K562 (cell line): Measurements from ENCODE around the gene PDF. TPM values are rescaled to one million over a fixed set of nuclear protein-coding genes. Genes with fewer than 3 reads are reported as not detected.

Experiments
- ATF1 ChIP-seq, 2 experiments: fragments of 450-650 bp in 1 of 2; IDR thresholded peaks; 2 replicates each; pipeline ENCODE4 v1.6.1; 2016; ENCODE audit warnings: missing compliant biosample characterization in 1 of 2, missing genetic modification characterization in 1 of 2
- CEBPG ChIP-seq, 3 experiments: fragments of 200-800 bp in 1 of 3; sonication (Bioruptor generic) in 1 of 3; sonication (generic) in 1 of 3; formaldehyde crosslinking in 1 of 3; IDR thresholded peaks in 2 of 3; conservative IDR thresholded peaks in 1 of 3; 2 replicates each; pipeline versions ENCODE4 v1.6.1 to v1.8.0; 2016 to 2022; ENCODE audit warnings: missing compliant biosample characterization in 2 of 3, missing genetic modification characterization in 2 of 3, mild to moderate bottlenecking in 1 of 3, missing genetic modification reagents in 1 of 3
- DACH1 ChIP-seq: fragments of 450-650 bp; IDR thresholded peaks from 2 replicates; pipeline ENCODE4 v1.6.1; 2018; ENCODE audit not compliant: partially characterized antibody
- E2F1 ChIP-seq: sonication (generic); formaldehyde crosslinking; IDR thresholded peaks from 2 replicates; pipeline ENCODE4 v1.8.1; 2023; ENCODE audit warnings: mild to moderate bottlenecking, missing genetic modification reagents, moderate library complexity
- FOSL1 ChIP-seq: fragments of 200-800 bp; sonication (Bioruptor generic); conservative IDR thresholded peaks from 2 replicates; pipeline ENCODE4 v1.6.1; 2016; ENCODE audit warnings: missing genetic modification characterization, missing compliant biosample characterization
- FOXA1 ChIP-seq: fragments of 450-650 bp; IDR thresholded peaks from 2 replicates; pipeline ENCODE4 v1.6.1; 2016; ENCODE audit warnings: mild to moderate bottlenecking, borderline replicate concordance
- HDGF ChIP-seq: fragments of 450-650 bp; IDR thresholded peaks from 2 replicates; pipeline ENCODE4 v1.6.1; 2016
- JUNB ChIP-seq: fragments of 450-650 bp; formaldehyde crosslinking; conservative IDR thresholded peaks from 2 replicates; pipeline ENCODE4 v1.4.0; 2020; ENCODE audit warnings: mild to moderate bottlenecking
- KLF10 ChIP-seq: fragments of 250-450 bp; sonication (Bioruptor Pico); IDR thresholded peaks from 2 replicates; pipeline ENCODE4 v1.6.1; 2021; ENCODE audit warnings: matching md5 sums
- LCOR ChIP-seq: sonication (generic); formaldehyde crosslinking; IDR thresholded peaks from 2 replicates; pipeline ENCODE4 v1.8.0; 2022; ENCODE audit warnings: mild to moderate bottlenecking, missing genetic modification reagents
- MITF ChIP-seq: IDR thresholded peaks from 2 replicates; pipeline ENCODE4 v1.6.1; 2014; ENCODE audit warnings: antibody characterized with exemption
- MYC ChIP-seq, 2 experiments: fragments of 250-450 bp in 1 of 2; sonication (Bioruptor Pico) in 1 of 2; IDR thresholded peaks; 2 replicates each; pipeline versions ENCODE4 v1.5.1 to v1.6.1; 2012 to 2021; ENCODE audit warnings: low read depth in 2 of 2, borderline replicate concordance in 1 of 2, improper control_type of control experiment in 1 of 2, low read length in 1 of 2, mild to moderate bottlenecking in 1 of 2, moderate library complexity in 1 of 2
- NCOA4 ChIP-seq: fragments of 450-650 bp; IDR thresholded peaks from 2 replicates; pipeline ENCODE4 v1.6.1; 2018; ENCODE audit warnings: mild to moderate bottlenecking; ENCODE audit not compliant: partially characterized antibody
- PHF8 ChIP-seq: fragments of 200-600 bp; sonication (generic); IDR thresholded peaks from 2 replicates; pipeline ENCODE4 v1.6.1; 2012; ENCODE audit warnings: mixed run types, mild to moderate bottlenecking, inconsistent platforms, low read length, moderate library complexity, borderline replicate concordance
- POLR2A ChIP-seq: fragments of 450-650 bp; conservative IDR thresholded peaks from 2 replicates; pipeline ENCODE4 v1.6.1; 2016
- POLR2AphosphoS5 ChIP-seq: IDR thresholded peaks from 2 replicates; pipeline ENCODE4 v1.6.1; 2011; ENCODE audit warnings: mild to moderate bottlenecking, low read depth, low read length, moderate library complexity; ENCODE audit not compliant: control insufficient read depth, insufficient read depth
- SIRT6 ChIP-seq: IDR thresholded peaks from one replicate; pipeline ENCODE4 v1.6.1; 2012; ENCODE audit warnings: low read depth, mild to moderate bottlenecking, control low read depth, inconsistent platforms, low read length, moderate library complexity
- SRSF3 ChIP-seq: fragments of 200-400 bp; formaldehyde crosslinking; IDR thresholded peaks from 2 replicates; pipeline ENCODE4 v1.6.1; 2016; ENCODE audit warnings: mild to moderate bottlenecking, low read length, moderate library complexity; ENCODE audit not compliant: insufficient read depth
- STAT5B ChIP-seq: fragments of 250-450 bp; sonication (Bioruptor Pico); IDR thresholded peaks from 2 replicates; pipeline ENCODE4 v1.8.0; 2021; ENCODE audit warnings: mild to moderate bottlenecking, inconsistent platforms
- TFAP4 ChIP-seq: sonication (generic); formaldehyde crosslinking; IDR thresholded peaks from 2 replicates; pipeline ENCODE4 v1.8.0; 2022; ENCODE audit warnings: missing genetic modification reagents, mild to moderate bottlenecking, moderate library complexity, borderline replicate concordance
- ZBED1 ChIP-seq: IDR thresholded peaks from 2 replicates; pipeline ENCODE4 v1.6.1; 2014
- ZNF263 ChIP-seq: sonication (generic); formaldehyde crosslinking; IDR thresholded peaks from 2 replicates; pipeline ENCODE4 v1.8.0; 2022; ENCODE audit warnings: mild to moderate bottlenecking, missing genetic modification reagents, borderline replicate concordance
- ZNF431 ChIP-seq: sonication (generic); formaldehyde crosslinking; IDR thresholded peaks from 2 replicates; pipeline ENCODE4 v1.8.0; 2022; ENCODE audit warnings: mild to moderate bottlenecking, missing genetic modification reagents
- ZNF785 ChIP-seq: fragments of 250-450 bp; sonication (Bioruptor Pico); IDR thresholded peaks from 2 replicates; pipeline ENCODE4 v1.4.0; 2020; ENCODE audit warnings: mild to moderate bottlenecking
- polyA plus RNA-seq, 8 experiments: library from polyadenylated mRNA; depleted of rRNA in 4 of 8; stranded (reverse) in 5 of 8; unstranded in 3 of 8; fragments of >200 nt; fragmentation: Nextera tagmentation in 2 of 8; fragmentation: Illumina TruSeq in 1 of 8; extraction: Ambion mirVana in 2 of 8; extraction: Trizol in 1 of 8; gene quantifications; 2 replicates each; pipeline versions ENCODE4 v1.2.1 to v1.2.3, GENCODE V29; 2011 to 2014; ENCODE audit warnings: inconsistent platforms in 1 of 8, missing spikeins in 1 of 8
- total RNA-seq, 7 experiments: library from RNA; depleted of rRNA in 6 of 7; stranded (reverse); fragments of >200 nt in 6 of 7; fragmentation: Illumina TruSeq in 2 of 7; extraction: Trizol in 2 of 7; gene quantifications; 2 replicates each; pipeline versions ENCODE4 v1.2.1 to v1.2.3, GENCODE V29; 2011 to 2021; ENCODE audit warnings: low replicate concordance in 1 of 7

The PDF gene
- total and polyA plus RNA-seq, 9 of the 15 experiments (the other 6 are each of a cell fraction or from before 2014, with no cell fraction given), result 0.15 to 72.4 (median 5.6) TPM

- TF ChIP-seq ZNF263 (CRISPR knock-in tag), result peak; percentile 60; the same call in 1 of the 2 replicates
- TF ChIP-seq POLR2AphosphoS5, result peak; percentile 90
- TF ChIP-seq TFAP4, result no peak; the same call in none of the 2 replicates
- TF ChIP-seq JUNB (CRISPR knock-in tag), result no peak
- TF ChIP-seq POLR2A, result peak; percentile 92
- TF ChIP-seq CEBPG (CRISPR knock-in tag; IDR thresholded peaks at IDR 0.05), result no peak; the same call in 1 of the 2 replicates
- no peak for TF ChIP-seq CEBPG (tag; conservative IDR thresholded peaks at IDR 0.05 in 1 of 2, IDR thresholded peaks at IDR 0.05 in 1 of 2)
- TF ChIP-seq SIRT6, result no peak
- TF ChIP-seq E2F1 (CRISPR knock-in tag), result peak; percentile 88
- TF ChIP-seq PHF8, result peak; percentile 88; the same call in 1 of the 2 replicates
- TF ChIP-seq ZNF785, result no peak
- TF ChIP-seq ATF1 (CRISPR knock-in tag; IDR thresholded peaks at IDR 0.05), result no peak
- TF ChIP-seq ATF1 (tag; IDR thresholded peaks at IDR 0.05), result peak; percentile 58
- no peak for TF ChIP-seq SRSF3
- TF ChIP-seq FOXA1, result no peak
- TF ChIP-seq ZNF431 (CRISPR knock-in tag), result no peak
- 0 out of 2 replicates have a peak, but pooled peaks have one; percentile 53 for TF ChIP-seq ZBED1
- no peak for TF ChIP-seq KLF10 (CRISPR knock-in tag)
- TF ChIP-seq DACH1, result no peak
- no peak for TF ChIP-seq LCOR (CRISPR knock-in tag)
- TF ChIP-seq FOSL1 (tag), result 0 out of 2 replicates have a peak, but pooled peaks have one; percentile 14
- no peak for TF ChIP-seq HDGF
- no peak for TF ChIP-seq MITF
- no peak for TF ChIP-seq STAT5B
- no peak for TF ChIP-seq NCOA4
- TF ChIP-seq MYC (IDR thresholded peaks at IDR 0.05; ENCODE audit: low read depth, low read length), result peak; percentile 90
- no peak for TF ChIP-seq MYC (CRISPR knock-in tag; IDR thresholded peaks at IDR 0.05; ENCODE audit: borderline replicate concordance, low read depth)
Measured at GRCh38 chr16:69330286-69331109, at the start of gene PDF (continued).
